HCT116 (cell line): ENCODE measurements around the gene COQ10B. TPM values are rescaled to one million over a fixed set of nuclear protein-coding genes. Genes with fewer than 3 reads are reported as not detected.
"Not testable (repeated sequence)": the region's sequence is repeated elsewhere in the genome, so short reads cannot be mapped to it uniquely, and the experiment has no call there.

Source experiments
- ATAC-seq: fragments of 200-7000 bp; cut with Tn5 transposase; 2 replicates; pipeline ENCODE4 v1.9.1; 2020; ENCODE audit warnings: mild to moderate bottlenecking, moderate library complexity
- BruUV-seq: library from RNA; stranded (reverse); fragments of 400-500 nt; replicated peaks from 2 replicates; lab custom pipeline; 2021; lab: Mats Ljungman, UMichigan
- CTCF ChIA-PET: fragments of 300-600 bp; sonication (Branson Sonifier 250); formaldehyde crosslinking; loops from one replicate; lab custom pipeline; 2021; ENCODE audit warnings: antibody characterized with exemption; lab: Charles Lee
- POLR2A ChIA-PET: fragments of 300-600, 350-600 bp; sonication (Branson Sonifier 250); formaldehyde crosslinking; loops from one replicate; lab custom pipeline; 2021; ENCODE audit warnings: antibody characterized with exemption; lab: Charles Lee
- RAD21 ChIA-PET, 2 experiments: fragments of 300-600 bp; sonication (Branson Sonifier 250); formaldehyde crosslinking; loops; one replicate each; lab custom pipeline; 2023; ENCODE audit warnings: low total read pairs in 2 of 2; ENCODE audit not compliant: uncharacterized antibody in 2 of 2, unreplicated experiment in 2 of 2, low non-redundant PET in 1 of 2; lab: Charles Lee
- DNase-seq: peaks from one replicate; pipeline ENCODE4 v3.0.0-alpha.2; 2010; ENCODE audit warnings: low read depth, low spot score
- H2AFZ ChIP-seq: fragments of 200-600 bp; shearing (Covaris generic), sonication (generic); 2 replicates; pipeline ENCODE4 v1.6.1; 2017; ENCODE audit warnings: low read depth, mixed run types, mixed read lengths, antibody characterized with exemption, low read length; ENCODE audit not compliant: poor library complexity, severe bottlenecking
- H3K27ac ChIP-seq: 2 replicates; pipeline ENCODE4 v1.5.1; 2012; ENCODE audit warnings: low read depth, low read length
- H3K27me3 ChIP-seq: fragments of 200-600 bp; sonication (generic); 2 replicates; pipeline ENCODE4 v1.6.1; 2016; ENCODE audit warnings: mixed run types, low read length, mixed read lengths; ENCODE audit not compliant: insufficient read depth
- H3K36me3 ChIP-seq, 2 experiments: fragments of 200-500 bp in 1 of 2; fragments of 200-600 bp in 1 of 2; sonication (Bioruptor generic) in 1 of 2; sonication (generic) in 1 of 2; 2 replicates each; pipeline versions ENCODE4 v1.5.1 to v1.6.1; 2014 to 2016; ENCODE audit warnings: low read length in 2 of 2, inconsistent platforms in 1 of 2, mixed read lengths in 1 of 2, mixed run types in 1 of 2; ENCODE audit not compliant: insufficient read depth in 2 of 2, control insufficient read depth in 1 of 2
- H3K4me1 ChIP-seq, 2 experiments: fragments of 200-600 bp in 1 of 2; sonication (generic) in 1 of 2; 2 replicates each; pipeline versions ENCODE4 v1.5.1 to v1.6.1; 2012 to 2017; ENCODE audit warnings: low read length in 2 of 2, inconsistent platforms in 1 of 2, mild to moderate bottlenecking in 1 of 2, mixed read lengths in 1 of 2, mixed run types in 1 of 2, moderate library complexity in 1 of 2; ENCODE audit not compliant: insufficient read depth in 2 of 2, control insufficient read depth in 1 of 2
- H3K4me2 ChIP-seq: fragments of 200-600 bp; sonication (generic); 2 replicates; pipeline ENCODE4 v1.6.1; 2017; ENCODE audit warnings: mixed run types, low read length, mixed read lengths
- H3K4me3 ChIP-seq, 2 experiments: fragments of 200-600 bp in 1 of 2; sonication (generic) in 1 of 2; replicated peaks in 1 of 2; 2 replicates each; pipeline ENCODE4 v1.5.1; 2011 to 2016; ENCODE audit warnings: low read length in 2 of 2, control low read depth in 1 of 2, low read depth in 1 of 2, mild to moderate bottlenecking in 1 of 2, mixed read lengths in 1 of 2, mixed run types in 1 of 2
- H3K79me2 ChIP-seq: fragments of 200-600 bp; sonication (generic); 2 replicates; pipeline ENCODE4 v1.6.1; 2017; ENCODE audit warnings: mild to moderate bottlenecking, mixed run types, low read length, moderate library complexity, mixed read lengths; ENCODE audit not compliant: insufficient read depth
- H3K9ac ChIP-seq: fragments of 200-600 bp; sonication (generic); 2 replicates; pipeline ENCODE4 v1.6.1; 2016; ENCODE audit warnings: low read length, mixed read lengths
- H3K9me2 ChIP-seq: fragments of 200-600 bp; sonication (generic), shearing (Covaris generic); 2 replicates; pipeline ENCODE4 v1.6.1; 2017; ENCODE audit warnings: mixed run types, mild to moderate bottlenecking, moderate library complexity; ENCODE audit not compliant: insufficient read depth
- H3K9me3 ChIP-seq, 2 experiments: fragments of 200-500 bp in 1 of 2; fragments of 200-600 bp in 1 of 2; sonication (Bioruptor generic) in 1 of 2; sonication (generic) in 1 of 2; 2 replicates each; pipeline ENCODE4 v1.6.1; 2014 to 2017; ENCODE audit warnings: low read length in 2 of 2, mixed read lengths in 2 of 2, inconsistent platforms in 1 of 2, low read depth in 1 of 2, mild to moderate bottlenecking in 1 of 2, mixed run types in 1 of 2, moderate library complexity in 1 of 2; ENCODE audit not compliant: control insufficient read depth in 1 of 2, insufficient read depth in 1 of 2
- H4K20me1 ChIP-seq: fragments of 200-600 bp; sonication (generic), shearing (Covaris generic); 2 replicates; pipeline ENCODE4 v1.6.1; 2017; ENCODE audit warnings: mixed run types, mild to moderate bottlenecking, moderate library complexity; ENCODE audit not compliant: insufficient read depth
- CEBPB ChIP-seq: IDR thresholded peaks from 2 replicates; pipeline ENCODE4 v1.6.1; 2012; ENCODE audit warnings: low read depth
- EGR1 ChIP-seq: IDR thresholded peaks from 2 replicates; pipeline ENCODE4 v1.6.1; 2012; ENCODE audit warnings: low read depth
- EZH2phosphoT487 ChIP-seq: fragments of 200-600 bp; IDR thresholded peaks from 2 replicates; pipeline ENCODE4 v1.6.1; 2018; ENCODE audit warnings: antibody characterized with exemption, borderline replicate concordance
- JUND ChIP-seq: IDR thresholded peaks from 2 replicates; pipeline ENCODE4 v1.6.1; 2012
- POLR2A ChIP-seq: IDR thresholded peaks from 2 replicates; pipeline ENCODE4 v1.7.0; 2011; ENCODE audit warnings: borderline replicate concordance; ENCODE audit not compliant: insufficient read depth, insufficient read length; ENCODE audit errors: extremely low read depth
- SP1 ChIP-seq: IDR thresholded peaks from 2 replicates; pipeline ENCODE4 v1.6.1; 2012; ENCODE audit warnings: low read depth
- TCF7L2 ChIP-seq: IDR thresholded peaks from 2 replicates; pipeline ENCODE4 v1.7.0; 2011; ENCODE audit warnings: borderline replicate concordance, inconsistent platforms; ENCODE audit not compliant: insufficient read depth, insufficient read length; ENCODE audit errors: extremely low read depth
- intact Hi-C: fragments of 100-400 bp; cut with micrococcal nuclease; formaldehyde crosslinking; loops from 2 replicates; pipeline ENCODE4 v1.10.0; 2022
- total RNA-seq: library from RNA; stranded (reverse); gene quantifications from one replicate; pipeline ENCODE4 v1.2.1, GENCODE V29; 2021; ENCODE audit not compliant: unreplicated experiment
- TF ChIP-seq, protein P1 (sequence below), 3 experiments: fragments of 200-600 bp in 1 of 3; sonication (generic) in 1 of 3; IDR thresholded peaks in 2 of 3; conservative IDR thresholded peaks in 1 of 3; 2 replicates each; pipeline ENCODE4 v1.5.1; 2012 to 2017; ENCODE audit warnings: low read depth in 2 of 3, low read length in 2 of 3, antibody characterized with exemption in 1 of 3, borderline replicate concordance in 1 of 3, control low read depth in 1 of 3, mild to moderate bottlenecking in 1 of 3, mixed read lengths in 1 of 3, mixed run types in 1 of 3, moderate library complexity in 1 of 3; ENCODE audit not compliant: insufficient read depth in 1 of 3
- TF ChIP-seq, protein P2 (sequence below): IDR thresholded peaks from 2 replicates; pipeline ENCODE4 v1.6.1; 2012

COQ10B gene
- total RNA-seq, 1 experiment from 2014 or later: 20.4 TPM

DNA sequence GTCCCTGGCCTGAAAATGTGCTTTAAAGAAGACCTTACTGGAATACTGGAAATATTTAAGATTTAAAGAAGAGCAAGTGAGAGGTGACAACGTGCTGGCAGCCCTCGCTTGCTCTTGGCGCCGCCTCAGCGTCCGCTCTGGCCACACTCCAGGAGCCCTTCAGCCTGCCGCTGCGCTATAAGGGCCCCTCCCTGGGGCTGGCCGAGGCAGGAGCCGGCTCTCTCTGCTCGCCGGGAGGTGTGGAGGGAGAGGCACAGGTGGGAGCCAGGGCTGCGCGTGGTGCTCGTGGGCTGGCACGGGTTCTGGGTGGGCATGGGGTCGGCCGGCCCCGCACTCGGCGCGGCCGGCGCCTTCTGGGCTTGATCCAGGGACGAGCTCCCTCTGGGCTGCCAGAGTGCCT, 2.9 kb upstream of the COQ10B start:
- no peak overlapping the region for H3K4me3 ChIP-seq
- no peaks in the 10 kb centered on the region for H3K9me3 ChIP-seq
- peaks cover 21% of the 10 kb centered on the region for H3K79me2 ChIP-seq
- BruUV-seq: no TSS peak
- no peak overlapping the region for H3K4me2 ChIP-seq
- peaks cover 4 to 13% of the 10 kb centered on the region in 2 experiments; a peak in 2 of 4 replicates for H3K4me1 ChIP-seq
- TF ChIP-seq, protein P1, sequence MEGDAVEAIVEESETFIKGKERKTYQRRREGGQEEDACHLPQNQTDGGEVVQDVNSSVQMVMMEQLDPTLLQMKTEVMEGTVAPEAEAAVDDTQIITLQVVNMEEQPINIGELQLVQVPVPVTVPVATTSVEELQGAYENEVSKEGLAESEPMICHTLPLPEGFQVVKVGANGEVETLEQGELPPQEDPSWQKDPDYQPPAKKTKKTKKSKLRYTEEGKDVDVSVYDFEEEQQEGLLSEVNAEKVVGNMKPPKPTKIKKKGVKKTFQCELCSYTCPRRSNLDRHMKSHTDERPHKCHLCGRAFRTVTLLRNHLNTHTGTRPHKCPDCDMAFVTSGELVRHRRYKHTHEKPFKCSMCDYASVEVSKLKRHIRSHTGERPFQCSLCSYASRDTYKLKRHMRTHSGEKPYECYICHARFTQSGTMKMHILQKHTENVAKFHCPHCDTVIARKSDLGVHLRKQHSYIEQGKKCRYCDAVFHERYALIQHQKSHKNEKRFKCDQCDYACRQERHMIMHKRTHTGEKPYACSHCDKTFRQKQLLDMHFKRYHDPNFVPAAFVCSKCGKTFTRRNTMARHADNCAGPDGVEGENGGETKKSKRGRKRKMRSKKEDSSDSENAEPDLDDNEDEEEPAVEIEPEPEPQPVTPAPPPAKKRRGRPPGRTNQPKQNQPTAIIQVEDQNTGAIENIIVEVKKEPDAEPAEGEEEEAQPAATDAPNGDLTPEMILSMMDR (IDR thresholded peaks at IDR 0.05 in 2 of 3, conservative IDR thresholded peaks at IDR 0.05 in 1 of 3; ENCODE audit: borderline replicate concordance in 1 of 3, insufficient read depth in 1 of 3, low read depth in 2 of 3, low read length in 2 of 3): no peak
- no peak for TF ChIP-seq TCF7L2
- no peak for TF ChIP-seq EZH2phosphoT487
- no peak for TF ChIP-seq EGR1
- TF ChIP-seq, protein P2, sequence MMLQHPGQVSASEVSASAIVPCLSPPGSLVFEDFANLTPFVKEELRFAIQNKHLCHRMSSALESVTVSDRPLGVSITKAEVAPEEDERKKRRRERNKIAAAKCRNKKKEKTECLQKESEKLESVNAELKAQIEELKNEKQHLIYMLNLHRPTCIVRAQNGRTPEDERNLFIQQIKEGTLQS: no peak
- TF ChIP-seq POLR2A: no peak
- TF ChIP-seq CEBPB: no peak
- TF ChIP-seq JUND: no peak
- ATAC-seq (no peak), DNase-seq (no peak)
- H4K20me1 ChIP-seq: no peaks in the 10 kb centered on the region
- ChIA-PET CTCF (no interaction called here), RAD21 (no interaction called here), POLR2A (no interaction called here)
- no peak overlapping the region for H3K9ac ChIP-seq
- H3K27me3 ChIP-seq: no peaks in the 10 kb centered on the region
- H3K36me3 ChIP-seq: no peaks in the 10 kb centered on the region
- intact Hi-C loops: no loop called here
- no peak overlapping the region for H3K27ac ChIP-seq
- H3K9me2 ChIP-seq: no peaks in the 10 kb centered on the region
- H2AFZ ChIP-seq: no peak overlapping the region

DNA sequence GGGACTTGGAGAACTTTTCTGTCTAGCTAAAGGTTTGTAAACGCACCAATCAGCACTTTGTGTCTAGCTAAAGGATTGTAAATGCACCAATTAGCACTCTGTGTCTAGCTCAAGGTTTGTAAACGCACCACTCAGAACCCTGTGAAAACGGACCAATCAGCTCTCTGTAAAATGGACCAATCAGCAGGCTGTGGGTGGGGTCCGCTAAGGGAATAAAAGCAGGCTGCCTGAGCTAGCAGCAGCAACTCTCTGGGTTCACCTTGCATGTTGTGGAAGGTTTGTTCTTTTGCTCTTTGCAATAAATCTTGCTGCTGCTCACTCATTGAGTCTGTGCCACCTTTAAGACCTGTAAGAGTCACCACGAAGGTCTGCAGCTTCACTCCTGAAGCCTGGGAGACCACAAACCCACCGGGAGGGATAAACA, 2.4 kb upstream of the COQ10B start:
- BruUV-seq, ATAC-seq, DNase-seq, H2AFZ ChIP-seq, POLR2A ChIA-PET, H3K4me3 ChIP-seq, intact Hi-C loops, H3K27me3 ChIP-seq, H3K36me3 ChIP-seq, H3K27ac ChIP-seq, H3K9me2 ChIP-seq, H3K9me3 ChIP-seq, RAD21 ChIA-PET, CTCF ChIA-PET, H4K20me1 ChIP-seq, H3K9ac ChIP-seq, H3K4me2 ChIP-seq: not testable (repeated sequence)
- Histone ChIP-seq H3K79me2 (peaks cover 26% of the 10 kb centered on the region), H3K4me1 (peaks cover 4 to 13% of the 10 kb centered on the region in 2 experiments; a peak in 2 of 4 replicates)
- 0 out of 2 replicates have a peak, but pooled peaks have one; percentile 20 for TF ChIP-seq SP1
